Esophagus muscularis mucosa (tissue), 4 donors: ENCODE results near the gene FDXR. TPM values are rescaled to one million over a fixed set of nuclear protein-coding genes. Genes with fewer than 3 reads are reported as not detected.

Experiments
- DNase-seq: peaks from one replicate; pipeline ENCODE4 v3.0.0-alpha.2; 2017; ENCODE audit errors: extremely low spot score
- H3K27ac ChIP-seq, 4 donors: fragments of 200-600 bp; sonication (generic); replicated peaks in 1 of 4; 1 replicate in 3 of 4; 2 replicates in 1 of 4; pipeline ENCODE4 v1.5.1; 2016 to 2019; ENCODE audit warnings: mild to moderate bottlenecking in 1 of 4
- H3K27me3 ChIP-seq, 4 donors: fragments of 200-600 bp; sonication (generic); one replicate each; pipeline versions ENCODE4 v1.5.1 to v1.6.0; 2016 to 2019
- H3K36me3 ChIP-seq, 4 donors: fragments of 200-600 bp; sonication (generic); one replicate each; pipeline ENCODE4 v1.5.1; 2016 to 2019
- H3K4me1 ChIP-seq, 4 donors: fragments of 200-600 bp; sonication (generic); one replicate each; pipeline ENCODE4 v1.5.1; 2016 to 2019
- H3K4me3 ChIP-seq, 4 donors: fragments of 200-600 bp; sonication (generic); 1 replicate in 2 of 4; 2 replicates in 2 of 4; pipeline ENCODE4 v1.5.1; 2016 to 2019; ENCODE audit warnings: mild to moderate bottlenecking in 4 of 4, moderate library complexity in 1 of 4
- H3K9me3 ChIP-seq, 4 donors: fragments of 200-600 bp; sonication (generic); 1 replicate in 3 of 4; 2 replicates in 1 of 4; pipeline ENCODE4 v1.5.1; 2016 to 2019
- CTCF ChIP-seq, 3 experiments: fragments of 200-600 bp in 2 of 3; fragments of 450-650 bp in 1 of 3; sonication (generic) in 2 of 3; IDR thresholded peaks; one replicate each; pipeline ENCODE4 v1.5.1; 2017 to 2019; ENCODE audit warnings: antibody characterized with exemption in 3 of 3, mild to moderate bottlenecking in 2 of 3, moderate library complexity in 1 of 3
- EP300 ChIP-seq: sonication (generic); formaldehyde crosslinking; IDR thresholded peaks from one replicate; pipeline ENCODE4 v1.6.1; 2017; ENCODE audit warnings: antibody characterized with exemption
- POLR2A ChIP-seq: fragments of 450-650 bp; IDR thresholded peaks from one replicate; pipeline ENCODE4 v1.6.1; 2017; ENCODE audit warnings: antibody characterized with exemption, moderate library complexity, mild to moderate bottlenecking, low read depth
- POLR2AphosphoS5 ChIP-seq, 2 donors: sonication (generic); formaldehyde crosslinking; IDR thresholded peaks; one replicate each; pipeline ENCODE4 v1.6.1; 2017; ENCODE audit warnings: antibody characterized with exemption in 2 of 2
- WGBS: methylation state at CpG from one replicate; pipeline ENCODE4 v1.1.5; 2018; 5-methylcytosine and 5-hydroxymethylcytosine counted together
- intact Hi-C: fragments of 100-400 bp; cut with DNase I; formaldehyde crosslinking; loops from one replicate; pipeline ENCODE4 v1.15.1; 2023
- total RNA-seq, 4 donors: library from RNA; depleted of rRNA; stranded (reverse); fragments of >200 nt; gene quantifications; one replicate each; pipeline versions ENCODE4 v1.1.0 to v1.2.1, GENCODE V29; 2016

The FDXR gene
- total RNA-seq, 4 donors from 2014 or later = 4.9 to 10.6 (median 7.0) TPM

GRCh38 chr17:74851612-74852236, 21.1 kb downstream of the FDXR start:
- Histone ChIP-seq H3K4me1 (peaks cover 6 to 14% (median 10%) of the 10 kb centered on the region in 4 donors), H3K27me3 (peaks cover 9 to 84% (median 36%) of the 10 kb centered on the region in 4 donors), H3K36me3 (no peaks in the 10 kb centered on the region), H3K4me3 (no peak overlapping the region), H3K27ac (no peak overlapping the region), H3K9me3 (no peaks in the 10 kb centered on the region)
- 72% methylated on average over 18 of the region's 29 CpGs for WGBS
- DNase-seq = no peak
- TF ChIP-seq POLR2A = no peak
- no peak for TF ChIP-seq POLR2AphosphoS5 (IDR thresholded peaks at IDR 0.05)
- TF ChIP-seq EP300 = no peak
- no peak for TF ChIP-seq CTCF (IDR thresholded peaks at IDR 0.05)
- intact Hi-C loops = loop anchor here (5.0 kb wide), 1 partner anchor 54 kb away; no protein-coding TSS in a partner anchor

- Histone ChIP-seq H3K4me3 (no peak overlapping the region), H3K9me3 (no peaks in the 10 kb centered on the region), H3K36me3 (no peaks in the 10 kb centered on the region), H3K27ac (no peak overlapping the region), H3K27me3 (peaks cover 9 to 82% (median 35%) of the 10 kb centered on the region in 4 donors), H3K4me1 (peaks cover 6 to 14% (median 10%) of the 10 kb centered on the region in 4 donors)
- TF ChIP-seq EP300 (no peak), POLR2A (no peak), POLR2AphosphoS5 (IDR thresholded peaks at IDR 0.05) (no peak), CTCF (IDR thresholded peaks at IDR 0.05) (no peak)
- DNase-seq = no peak
- 58% methylated on average over 3 of the region's 3 CpGs for WGBS
- intact Hi-C loops = loop anchor here (5.0 kb wide), 1 partner anchor 54 kb away; no protein-coding TSS in a partner anchor
Measured at GRCh38 chr17:74850914-74851313, 21.9 kb downstream of the FDXR start.

GRCh38 chr17:74850310-74850709, 22.5 kb downstream of the FDXR start:
- 64% methylated on average over 5 of the region's 17 CpGs for WGBS
- Histone ChIP-seq H3K4me1 (peaks cover 6 to 14% (median 10%) of the 10 kb centered on the region in 4 donors), H3K9me3 (no peaks in the 10 kb centered on the region), H3K4me3 (no peak overlapping the region), H3K27ac (no peak overlapping the region), H3K27me3 (peaks cover 9 to 80% (median 32%) of the 10 kb centered on the region in 4 donors), H3K36me3 (no peaks in the 10 kb centered on the region)
- no peak for TF ChIP-seq POLR2A
- no peak for TF ChIP-seq POLR2AphosphoS5 (IDR thresholded peaks at IDR 0.05)
- no peak for TF ChIP-seq EP300
- no peak for TF ChIP-seq CTCF (IDR thresholded peaks at IDR 0.05)
- DNase-seq = no peak
- intact Hi-C loops = loop anchor here (5.0 kb wide), 1 partner anchor 53 kb away; no protein-coding TSS in a partner anchor

- no peaks in the 10 kb centered on the region for H3K9me3 ChIP-seq
- H3K27me3 ChIP-seq = peaks cover 9 to 72% (median 20%) of the 10 kb centered on the region in 4 donors
- H3K4me1 ChIP-seq = peaks cover 6 to 14% (median 10%) of the 10 kb centered on the region in 4 donors
- no peak for TF ChIP-seq EP300
- no peak for TF ChIP-seq POLR2A
- TF ChIP-seq CTCF (IDR thresholded peaks at IDR 0.05) = no peak
- TF ChIP-seq POLR2AphosphoS5 (IDR thresholded peaks at IDR 0.05) = no peak
- H3K36me3 ChIP-seq = no peaks in the 10 kb centered on the region
- H3K4me3 ChIP-seq = no peak overlapping the region
- H3K27ac ChIP-seq = no peak overlapping the region
- no peak for DNase-seq
- 79% methylated on average over 9 of the region's 9 CpGs for WGBS
- intact Hi-C loops = no loop called here
Measured at GRCh38 chr17:74848656-74849399, 24.0 kb downstream of the FDXR start.
